NCI-H82 (cell line): Measurements from ENCODE around the gene ANAPC2.
A peak's percentile ranks its signal among the peaks of the same experiment; 100 is the strongest.

Source experiments
- DNase-seq: peaks from one replicate; lab custom pipeline; 2025; lab: John Stamatoyannopoulos, UW

The ANAPC2 gene

DNA sequence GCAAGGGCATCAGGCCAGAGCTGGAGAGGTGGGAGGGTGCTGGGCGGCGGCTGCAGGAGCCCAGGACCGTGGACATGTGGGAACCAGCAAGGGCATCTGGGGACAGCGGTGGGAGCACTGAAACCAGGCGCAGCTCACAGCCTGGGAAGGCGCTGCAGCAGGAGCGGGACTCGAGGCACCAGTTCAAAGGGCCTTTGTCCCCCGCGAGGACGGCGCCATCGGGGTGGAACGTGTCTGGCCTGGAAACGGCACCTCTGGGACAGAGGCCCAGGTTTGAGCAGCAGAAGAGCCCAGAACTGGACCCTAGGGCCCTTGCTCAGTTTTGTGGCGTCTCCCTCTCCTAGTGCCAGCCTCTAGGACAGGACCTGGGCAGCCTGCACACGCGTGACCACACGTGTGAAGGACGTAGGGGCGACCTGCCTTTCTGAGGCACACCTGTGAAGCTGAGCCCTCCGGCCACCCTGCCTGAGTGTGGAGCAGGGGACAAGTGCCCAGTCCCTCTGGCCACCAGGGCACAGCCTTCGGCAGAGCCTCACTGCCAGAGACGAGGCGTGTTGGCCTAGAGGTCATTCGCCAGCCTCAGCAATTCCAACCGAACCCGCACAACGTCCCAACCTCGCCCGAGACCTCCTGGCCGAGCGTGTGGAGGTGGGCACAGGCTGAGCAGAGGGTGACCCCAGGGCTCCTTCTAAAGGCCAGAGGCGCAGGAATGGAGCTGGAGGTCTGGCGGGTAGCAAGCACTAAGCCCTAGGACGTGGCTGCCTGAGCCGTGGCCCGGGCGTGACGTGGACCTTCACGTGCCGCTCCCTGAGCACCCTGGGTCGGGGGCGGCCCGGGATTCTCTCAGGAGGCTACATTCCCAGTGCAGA is 14.3 kb downstream of the ANAPC2 start:
- peak; percentile 43 for DNase-seq

DNA sequence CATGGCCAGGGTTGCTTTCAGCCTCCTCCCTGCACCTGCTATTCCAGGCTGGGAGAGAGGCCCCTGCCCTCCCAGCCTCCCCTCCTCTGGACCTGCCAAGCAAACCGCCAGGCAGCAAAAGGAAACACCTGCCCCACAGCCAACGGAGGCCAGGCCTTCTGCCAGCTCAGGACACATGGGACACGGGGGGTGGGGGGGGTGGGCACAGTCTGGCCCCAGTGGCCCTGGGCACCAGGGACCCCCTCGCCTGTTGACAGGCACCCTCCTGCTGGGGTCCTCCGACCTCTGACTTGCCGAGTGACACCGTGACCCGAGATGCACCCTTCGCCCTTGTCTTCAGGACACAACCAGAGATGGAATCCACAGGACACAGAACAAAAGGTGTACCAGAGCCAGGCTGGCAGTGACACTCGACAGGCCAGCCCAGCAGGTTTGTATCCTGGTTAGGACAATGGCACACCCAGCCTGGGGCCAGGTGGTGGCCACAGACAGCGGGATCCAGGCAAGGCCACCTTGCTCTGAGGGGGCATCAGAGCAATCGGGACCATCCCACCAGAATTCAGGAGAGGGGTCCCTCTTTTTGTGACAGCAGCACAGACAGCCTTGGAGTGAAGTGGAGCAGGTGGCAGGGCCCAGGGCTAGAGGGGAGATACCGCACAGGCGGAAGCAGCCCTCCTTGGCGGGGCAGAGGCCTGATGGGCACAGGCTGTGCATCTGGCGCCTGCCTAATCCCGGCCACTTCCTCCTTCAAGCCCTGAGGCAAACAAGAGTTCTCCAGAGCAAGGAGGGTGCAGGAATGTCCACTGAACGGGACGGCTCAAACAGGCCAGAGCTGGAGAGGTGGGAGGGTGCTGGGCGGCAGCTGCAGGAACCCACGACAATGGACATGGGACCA is 15.2 kb downstream of the ANAPC2 start:
- peak; percentile 55 for DNase-seq

DNA sequence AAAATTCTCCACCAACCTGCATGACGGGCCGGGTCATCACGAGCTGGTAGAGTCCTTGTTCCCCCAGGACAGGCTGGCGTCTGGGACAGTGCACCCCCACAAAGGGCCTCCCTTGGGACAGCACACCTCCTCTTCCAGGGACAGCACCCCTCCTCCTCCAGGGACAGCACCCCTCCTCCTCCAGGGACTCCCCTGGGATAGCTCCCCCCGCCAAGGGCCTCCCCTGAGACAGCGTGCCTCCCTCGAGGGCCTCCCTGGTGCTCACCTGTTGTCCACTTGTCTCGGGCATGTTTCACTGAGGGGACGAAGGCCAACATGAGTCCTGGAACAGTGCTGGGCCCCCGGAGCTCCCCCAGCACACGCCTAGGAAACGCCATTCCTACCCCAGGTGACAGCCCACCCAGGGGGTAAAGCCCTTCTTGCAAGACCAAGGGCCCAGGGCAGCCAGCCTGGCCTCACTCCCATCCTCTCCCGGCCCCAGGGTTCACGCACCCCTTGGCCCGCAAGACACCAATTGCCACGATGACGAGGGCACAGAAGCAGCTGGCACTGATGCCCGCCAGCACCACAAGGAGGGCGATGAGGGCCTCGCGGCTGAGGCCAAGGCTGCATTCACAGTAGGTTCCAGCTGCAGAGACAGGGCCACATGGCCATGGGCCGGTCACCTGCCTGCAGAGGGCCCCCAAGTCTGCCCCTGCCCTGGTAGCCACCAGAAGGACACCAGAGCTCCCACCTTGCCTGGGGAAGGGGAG is 17.0 kb downstream of the ANAPC2 start:
- DNase-seq: no peak

DNA sequence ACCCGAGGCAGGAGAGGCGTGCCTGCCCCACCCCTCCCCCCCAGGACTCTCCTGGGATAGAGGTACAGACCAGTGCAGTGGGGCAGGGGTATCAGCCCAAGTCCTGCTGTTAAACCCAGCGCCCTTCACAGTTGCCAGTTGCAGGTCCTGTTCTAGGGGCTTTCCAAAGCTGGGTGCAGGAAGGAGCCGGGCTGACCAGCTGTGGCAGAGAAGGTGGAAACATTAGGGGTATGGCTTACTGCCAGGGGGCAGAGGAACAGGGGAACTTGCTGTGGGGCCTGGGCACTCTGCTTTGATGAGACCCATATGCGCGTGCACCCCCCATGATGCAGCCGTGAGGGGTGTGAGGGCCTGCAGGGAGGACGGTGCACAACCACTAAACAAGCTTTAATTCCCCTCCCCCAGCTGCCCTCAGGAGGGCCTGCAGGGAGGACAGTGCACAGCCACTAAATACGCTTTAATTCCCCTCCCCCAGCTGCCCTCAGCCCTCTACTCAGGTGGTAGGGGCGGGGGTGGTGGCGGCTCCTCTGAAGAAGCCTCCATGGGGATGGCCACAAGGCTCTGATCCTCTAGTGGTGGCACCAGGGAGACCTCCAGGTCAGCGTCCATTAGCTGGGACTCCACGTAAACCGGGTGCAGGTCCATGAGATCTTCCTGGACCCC is 17.7 kb downstream of the ANAPC2 start:
- no peak for DNase-seq

DNA sequence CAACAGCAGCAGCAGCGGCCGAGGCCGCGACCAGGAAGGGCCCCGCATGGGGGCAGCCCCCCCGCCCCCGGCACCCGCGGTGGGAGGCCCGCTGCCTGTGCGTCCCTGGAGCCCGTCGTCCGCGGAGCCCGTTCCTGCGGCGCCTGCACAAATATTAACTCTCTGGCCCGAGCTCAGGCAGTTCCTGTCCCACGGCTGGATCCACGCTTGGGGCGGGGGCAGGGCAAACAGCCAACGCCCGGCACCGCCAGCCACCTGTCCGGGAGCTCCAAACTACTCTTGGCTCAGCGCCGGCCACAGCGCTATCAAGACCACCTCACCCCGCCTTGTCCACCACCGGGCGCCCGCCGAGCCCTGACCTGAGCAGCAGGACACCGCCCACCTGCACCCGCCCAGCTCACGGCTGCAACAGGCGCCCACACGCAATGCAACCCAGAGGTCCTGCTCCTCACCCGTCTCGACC is 18.4 kb downstream of the ANAPC2 start, which contains the start of gene LRRC26:
Gene LRRC26 (minus strand): TSS at position 156 of the 463 bp plus-strand sequence. CDS start 108 bp downstream, at position 48.
- no peak for DNase-seq

DNA sequence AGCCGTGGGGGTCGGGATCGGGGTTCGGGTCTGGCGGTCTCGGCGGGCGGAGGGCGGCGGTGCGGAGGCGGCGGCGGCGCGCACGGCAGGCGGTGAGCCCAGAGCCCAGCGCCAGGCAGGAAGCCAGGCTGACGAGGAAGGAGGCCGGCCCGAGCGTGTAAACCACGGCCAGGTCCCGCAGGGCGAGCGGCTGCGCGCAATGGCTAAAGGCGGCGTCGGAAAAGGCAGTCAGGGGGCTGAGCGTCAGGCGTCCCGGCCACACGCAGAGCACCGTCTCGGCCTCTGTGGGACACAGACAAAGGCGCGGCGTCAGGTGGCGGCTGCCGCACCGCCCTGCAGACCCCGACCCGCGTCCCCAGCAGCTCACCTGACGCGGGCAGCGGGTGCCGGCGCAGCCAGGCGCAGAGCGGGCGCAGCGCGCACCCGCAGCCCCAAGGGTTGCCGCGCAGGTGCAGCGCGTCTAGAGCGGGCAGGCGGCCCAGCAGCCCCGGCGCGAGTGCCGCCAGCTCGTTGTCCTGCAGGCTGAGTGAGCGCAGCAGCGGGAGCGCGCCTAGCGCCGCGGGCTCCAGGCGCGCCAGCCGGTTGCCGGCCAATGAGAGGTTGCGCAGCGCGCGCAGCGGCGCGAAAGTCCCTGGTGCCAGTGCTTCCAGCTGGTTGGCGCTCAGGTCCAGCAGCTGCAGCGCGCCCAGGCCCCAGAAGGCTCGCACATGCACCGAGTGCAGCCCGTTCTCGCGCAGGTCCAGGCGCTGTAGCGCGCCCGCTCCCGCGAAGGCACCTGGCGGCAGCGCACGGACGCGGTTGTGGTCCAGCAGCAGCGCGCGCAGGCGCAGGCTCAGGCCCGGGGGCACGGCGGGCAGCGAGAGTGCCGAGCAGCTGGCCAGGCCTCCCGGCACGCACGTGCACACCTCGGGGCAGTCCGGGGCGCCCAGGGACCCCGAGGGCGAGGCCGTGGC is 19.2 kb downstream of the ANAPC2 start:
- DNase-seq: peak; percentile 66

DNA sequence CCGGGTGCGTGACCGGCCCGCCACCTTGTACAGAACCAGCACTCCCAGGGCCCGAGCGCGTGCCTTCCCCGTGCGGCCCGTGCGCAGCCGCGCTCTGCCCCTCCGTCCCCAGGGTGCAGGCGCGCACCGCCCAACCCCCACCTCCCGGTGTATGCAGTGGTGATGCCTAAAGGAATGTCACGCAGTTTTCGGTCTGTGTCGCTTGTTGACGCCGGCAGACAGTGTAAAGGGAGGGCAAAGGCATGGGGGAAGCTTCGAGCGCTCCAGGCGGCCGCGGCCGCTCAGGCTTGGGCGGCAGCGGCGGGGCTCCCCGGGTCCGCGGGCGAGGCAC is 19.8 kb downstream of the ANAPC2 start:
- DNase-seq: no peak

DNA sequence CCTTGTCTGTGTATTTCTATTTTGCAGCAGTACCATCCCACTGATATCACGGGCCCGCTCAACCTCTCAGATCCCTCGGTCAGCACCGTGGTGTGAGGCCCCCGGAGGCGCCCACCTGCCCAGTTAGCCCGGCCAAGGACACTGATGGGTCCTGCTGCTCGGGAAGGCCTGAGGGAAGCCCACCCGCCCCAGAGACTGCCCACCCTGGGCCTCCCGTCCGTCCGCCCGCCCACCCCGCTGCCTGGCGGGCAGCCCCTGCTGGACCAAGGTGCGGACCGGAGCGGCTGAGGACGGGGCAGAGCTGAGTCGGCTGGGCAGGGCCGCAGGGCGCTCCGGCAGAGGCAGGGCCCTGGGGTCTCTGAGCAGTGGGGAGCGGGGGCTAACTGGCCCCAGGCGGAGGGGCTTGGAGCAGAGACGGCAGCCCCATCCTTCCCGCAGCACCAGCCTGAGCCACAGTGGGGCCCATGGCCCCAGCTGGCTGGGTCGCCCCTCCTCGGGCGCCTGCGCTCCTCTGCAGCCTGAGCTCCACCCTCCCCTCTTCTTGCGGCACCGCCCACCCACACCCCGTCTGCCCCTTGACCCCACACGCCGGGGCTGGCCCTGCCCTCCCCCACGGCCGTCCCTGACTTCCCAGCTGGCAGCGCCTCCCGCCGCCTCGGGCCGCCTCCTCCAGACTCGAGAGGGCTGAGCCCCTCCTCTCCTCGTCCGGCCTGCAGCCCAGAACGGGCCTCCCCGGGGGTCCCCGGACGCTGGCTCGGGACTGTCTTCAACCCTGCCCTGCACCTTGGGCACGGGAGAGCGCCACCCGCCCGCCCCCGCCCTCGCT is 20.4 kb downstream of the ANAPC2 start:
- peak; percentile 32 for DNase-seq

DNA sequence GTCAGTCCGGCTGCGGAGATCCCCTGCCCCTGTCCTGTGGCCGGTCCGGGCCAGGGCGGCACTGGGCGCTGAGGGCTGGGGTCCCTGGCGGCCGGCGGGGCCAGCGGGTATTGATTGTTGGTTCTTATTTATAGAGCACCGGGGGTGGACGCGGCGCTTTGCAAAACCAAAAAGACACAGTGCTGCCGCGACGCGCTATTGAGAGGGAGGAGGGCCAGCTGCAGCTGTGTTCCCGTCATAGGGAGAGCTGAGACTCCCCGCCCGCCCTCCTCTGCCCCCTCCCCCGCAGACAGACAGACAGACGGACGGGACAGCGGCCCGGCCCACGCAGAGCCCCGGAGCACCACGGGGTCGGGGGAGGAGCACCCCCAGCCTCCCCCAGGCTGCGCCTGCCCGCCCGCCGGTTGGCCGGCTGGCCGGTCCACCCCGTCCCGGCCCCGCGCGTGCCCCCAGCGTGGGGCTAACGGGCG is 21.0 kb downstream of the ANAPC2 start:
- DNase-seq: no peak

DNA sequence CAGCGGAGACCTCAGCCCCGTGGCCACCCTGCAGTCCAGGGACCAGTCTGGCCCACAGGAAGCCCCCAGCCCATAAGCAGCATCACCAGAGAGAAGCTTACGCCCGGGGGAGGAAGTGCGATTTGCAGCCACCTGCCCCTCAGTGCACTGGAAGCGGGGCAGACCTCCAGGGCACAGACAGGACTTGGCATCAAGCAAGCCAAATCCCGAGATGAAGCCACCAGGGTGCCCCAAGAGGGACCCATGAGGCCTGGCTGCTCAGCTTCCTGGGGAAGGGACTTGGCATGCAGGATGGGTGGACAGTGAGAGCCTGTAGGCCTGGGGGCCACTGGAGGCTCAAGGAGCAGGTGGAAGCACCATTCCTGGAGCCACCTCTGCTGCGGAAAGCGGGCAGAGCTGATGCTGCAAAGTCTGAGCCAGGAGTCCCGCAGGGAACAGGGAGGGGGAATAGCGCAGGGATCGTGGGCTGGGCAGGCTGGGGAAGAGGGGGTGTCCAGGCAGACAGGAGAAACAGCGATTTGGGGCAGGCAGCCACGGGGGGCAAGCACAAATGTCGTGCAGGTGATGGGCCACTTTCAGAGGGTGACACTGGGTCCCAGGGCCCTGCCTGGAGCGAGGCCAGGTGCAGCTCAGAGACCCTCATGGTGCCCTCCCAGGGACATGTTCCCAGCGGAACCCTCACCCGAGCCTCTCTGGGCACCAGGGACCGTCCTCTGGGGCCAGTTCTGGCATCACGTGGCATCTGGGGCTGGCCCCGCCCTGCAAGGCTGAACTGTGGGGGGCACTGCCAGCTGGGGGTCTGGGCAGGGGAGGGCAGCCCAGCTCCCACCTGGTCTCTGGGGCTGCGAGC is 21.8 kb downstream of the ANAPC2 start:
- no peak for DNase-seq

DNA sequence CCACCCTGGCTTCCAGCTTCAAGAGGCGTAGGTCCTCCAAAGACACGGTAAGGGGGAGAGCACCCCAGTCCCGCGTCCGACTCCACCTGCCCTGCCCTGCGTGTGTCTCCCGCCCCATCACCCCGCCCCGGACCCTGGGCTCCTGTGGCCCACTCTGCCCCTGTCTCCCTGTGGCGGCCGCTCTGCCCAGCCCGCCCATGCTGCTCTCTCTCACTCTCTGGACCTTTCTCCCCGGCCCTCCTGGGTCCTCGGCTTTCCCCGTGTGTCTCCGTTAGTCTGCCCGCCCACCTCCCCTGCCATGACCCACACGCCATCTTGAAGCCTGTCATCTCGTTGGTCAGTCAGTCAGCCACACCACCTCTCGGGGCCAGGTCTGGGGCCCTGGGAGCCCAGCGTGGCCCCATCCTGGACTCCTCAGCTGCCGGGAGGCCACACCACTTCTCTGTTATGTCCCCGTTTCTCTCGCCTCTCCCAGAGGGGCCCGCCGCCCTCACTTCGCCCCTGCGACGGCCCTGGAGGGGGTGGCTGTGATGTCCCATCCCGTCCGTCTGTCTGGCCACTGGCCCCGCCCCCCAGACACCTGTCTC is 23.0 kb downstream of the ANAPC2 start:
- DNase-seq: no peak

DNA sequence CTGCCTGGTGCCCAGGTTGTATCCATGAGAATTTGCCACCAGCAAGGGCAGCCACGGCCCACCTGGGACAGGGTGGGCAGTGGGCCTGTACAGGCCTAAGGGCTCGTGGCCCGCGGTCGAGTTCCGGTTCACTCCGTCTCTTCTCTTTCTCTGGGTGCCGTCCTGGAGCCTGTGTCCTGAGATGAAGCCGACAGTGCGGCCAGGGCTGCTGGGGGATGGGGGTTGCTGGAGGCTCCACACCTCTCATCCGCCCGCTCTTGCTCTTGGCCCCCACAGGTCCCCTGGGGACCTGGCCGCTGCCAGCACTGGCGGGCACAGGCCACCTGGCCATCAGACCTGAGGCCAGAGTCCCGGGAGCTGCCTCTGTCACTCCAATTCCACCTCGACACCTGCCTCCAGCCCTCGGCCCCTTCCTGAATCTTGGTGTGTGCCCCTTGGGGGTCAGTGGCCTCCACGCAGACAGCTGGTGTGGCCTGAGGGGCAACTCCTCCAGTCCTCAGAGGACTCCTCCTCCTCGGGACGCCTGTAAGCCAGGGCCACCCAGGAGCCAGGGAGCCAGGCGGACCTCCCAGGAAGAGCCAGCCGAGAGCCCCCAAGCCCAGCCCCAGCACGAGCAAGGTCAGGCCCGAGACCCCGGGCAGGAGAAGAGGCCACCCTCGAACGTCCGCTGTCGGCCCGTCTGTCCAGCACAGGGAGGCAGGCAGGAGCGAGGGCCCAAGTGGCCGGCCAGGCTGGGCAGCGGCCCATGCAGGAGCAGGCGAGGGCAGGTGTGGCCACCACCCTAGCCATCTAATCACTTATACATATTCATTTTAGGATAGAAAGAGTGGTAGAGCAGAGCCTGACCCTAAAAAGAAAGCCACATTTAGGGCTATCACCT is 23.8 kb downstream of the ANAPC2 start:
- no peak for DNase-seq

DNA sequence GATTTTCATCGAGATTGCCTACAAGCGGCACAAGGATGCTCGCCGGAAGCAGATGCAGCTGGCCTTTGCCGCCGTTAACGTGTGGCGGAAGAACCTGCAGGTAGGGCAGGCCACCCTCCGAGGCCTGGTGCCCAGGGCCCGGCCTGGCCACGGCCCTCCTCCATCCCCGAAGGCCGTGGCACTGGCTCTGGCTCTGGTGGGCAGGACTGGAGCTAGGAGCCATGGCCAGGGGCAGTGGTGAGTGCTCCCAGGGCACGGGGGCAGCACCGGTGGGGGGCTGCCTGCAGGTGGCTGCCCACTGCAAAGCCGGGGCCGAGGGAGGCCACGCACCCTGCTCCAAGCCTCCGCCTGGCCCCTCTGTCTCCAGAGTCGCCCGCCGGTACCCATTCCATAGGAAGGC is 24.6 kb downstream of the ANAPC2 start:
- DNase-seq: no peak

DNA sequence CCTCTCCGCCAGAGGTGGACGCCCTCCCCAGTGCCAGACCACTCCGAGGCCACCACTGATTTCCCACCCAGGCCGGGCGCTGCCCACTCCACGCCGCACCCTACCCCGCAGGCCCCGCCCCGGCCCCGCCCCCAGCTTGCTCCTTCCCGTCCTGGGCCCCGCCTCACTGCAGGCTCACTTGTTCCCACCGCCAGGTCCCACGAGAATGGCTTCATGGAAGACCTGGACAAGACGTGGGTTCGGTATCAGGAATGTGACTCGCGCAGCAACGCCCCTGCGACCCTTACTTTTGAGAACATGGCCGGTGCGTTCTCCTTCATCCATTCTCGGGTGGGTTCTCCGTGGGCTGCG is 25.0 kb downstream of the ANAPC2 start:
- peak; percentile 46 for DNase-seq

DNA sequence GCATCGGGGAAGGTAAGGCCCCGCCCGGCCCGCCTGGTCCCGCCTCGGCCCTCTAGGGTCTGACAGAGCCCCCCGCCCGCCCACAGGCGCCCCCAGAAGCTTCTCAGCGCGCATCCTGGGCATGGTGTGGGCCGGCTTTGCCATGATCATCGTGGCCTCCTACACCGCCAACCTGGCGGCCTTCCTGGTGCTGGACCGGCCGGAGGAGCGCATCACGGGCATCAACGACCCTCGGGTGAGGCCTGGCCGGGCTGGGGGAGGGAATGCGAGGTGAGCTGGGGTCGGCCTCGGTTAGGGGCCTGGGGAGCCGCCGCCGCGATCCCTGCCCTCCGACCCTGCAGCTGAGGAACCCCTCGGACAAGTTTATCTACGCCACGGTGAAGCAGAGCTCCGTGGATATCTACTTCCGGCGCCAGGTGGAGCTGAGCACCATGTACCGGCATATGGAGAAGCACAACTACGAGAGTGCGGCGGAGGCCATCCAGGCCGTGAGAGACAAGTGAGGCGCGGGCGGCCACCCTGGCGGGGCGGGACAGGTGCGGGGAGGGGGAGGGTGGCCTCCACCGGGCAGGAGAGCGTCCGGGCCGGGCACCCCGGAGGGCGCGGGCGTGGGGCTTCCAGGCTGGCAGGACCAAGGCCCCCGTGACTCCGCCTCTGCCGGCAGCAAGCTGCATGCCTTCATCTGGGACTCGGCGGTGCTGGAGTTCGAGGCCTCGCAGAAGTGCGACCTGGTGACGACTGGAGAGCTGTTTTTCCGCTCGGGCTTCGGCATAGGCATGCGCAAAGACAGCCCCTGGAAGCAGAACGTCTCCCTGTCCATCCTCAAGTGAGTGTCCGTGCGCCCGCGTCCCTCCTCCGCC is 25.6 kb downstream of the ANAPC2 start:
- DNase-seq: peak; percentile 52
